Activated CD4-positive, alpha-beta memory T cell treated with anti-CD3 and anti-CD28 coated beads for 36 hours (primary cell): ENCODE measurements around the gene FGA. TPM values are rescaled to one million over a fixed set of nuclear protein-coding genes. Genes with fewer than 3 reads are reported as not detected.

Source experiments
- CTCF ChIA-PET: fragments of 350-600 bp; sonication (Branson Sonifier 250); formaldehyde crosslinking; loops from one replicate; lab custom pipeline; 2021; ENCODE audit warnings: antibody characterized with exemption, inconsistent platforms; lab: Charles Lee
- POLR2A ChIA-PET: fragments of 350-600 bp; sonication (Branson Sonifier 250); formaldehyde crosslinking; loops from one replicate; lab custom pipeline; 2021; ENCODE audit warnings: antibody characterized with exemption; lab: Charles Lee
- DNase-seq: peaks from one replicate; pipeline ENCODE4 v3.0.0-alpha.2; 2020
- H3K27ac Mint-ChIP-seq: one replicate; pipeline ENCODE4 v1.8.0; 2021; ENCODE audit warnings: mixed read lengths
- H3K27me3 Mint-ChIP-seq: one replicate; pipeline ENCODE4 v1.8.0; 2021; ENCODE audit warnings: mixed read lengths
- H3K36me3 Mint-ChIP-seq: one replicate; pipeline ENCODE4 v1.8.0; 2021; ENCODE audit warnings: mixed read lengths
- H3K4me1 Mint-ChIP-seq: one replicate; pipeline ENCODE4 v1.8.0; 2021; ENCODE audit warnings: low read depth, mixed read lengths
- H3K4me3 Mint-ChIP-seq: one replicate; pipeline ENCODE4 v1.8.0; 2021; ENCODE audit warnings: mild to moderate bottlenecking, mixed read lengths
- H3K9me3 Mint-ChIP-seq: one replicate; pipeline ENCODE4 v1.8.0; 2021; ENCODE audit warnings: mixed read lengths
- intact Hi-C: fragments of 100-400 bp; cut with micrococcal nuclease; formaldehyde crosslinking; loops from one replicate; pipeline ENCODE4 v1.15.1; 2023
- total RNA-seq, 2 experiments: library from RNA; stranded (reverse); gene quantifications; one replicate each; pipeline ENCODE4 v1.2.3, GENCODE V29; 2021

Gene FGA
- total RNA-seq, 2 experiments from 2014 or later, result not detected

GRCh38 chr4:154617820-154618317 is 27.3 kb upstream of the FGA start:
- intact Hi-C loops, result loop anchor here (1.0 to 5.0 kb wide), 2 partner anchors 66 to 286 kb away; no protein-coding TSS in a partner anchor
- Mint-ChIP-seq H3K27me3 (no peaks in the 10 kb centered on the region), H3K27ac (no peak overlapping the region), H3K4me3 (no peak overlapping the region), H3K36me3 (no peaks in the 10 kb centered on the region), H3K9me3 (no peaks in the 10 kb centered on the region), H3K4me1 (peaks cover 8% of the 10 kb centered on the region)
- POLR2A ChIA-PET, result no interaction called here
- DNase-seq, result no peak
- CTCF ChIA-PET, result interaction anchor here (0.9 to 10.9 kb wide), 4 partner anchors 9 to 65 kb away, joined by 3 to 222 read pairs (median 52); partner anchors contain the start of genes FGB and PLRG1

GRCh38 chr4:154616731-154617130 is 26.2 kb upstream of the FGA start:
- H3K9me3 Mint-ChIP-seq, result no peaks in the 10 kb centered on the region
- POLR2A ChIA-PET, result no interaction called here
- intact Hi-C loops, result loop anchor here (5.0 kb wide), 1 partner anchor 284 kb away; no protein-coding TSS in a partner anchor
- CTCF ChIA-PET, result interaction anchor here (1.2 to 10.1 kb wide), 2 partner anchors 56 to 64 kb away, joined by 5 to 98 read pairs; partner anchors contain the start of gene FGB
- DNase-seq, result no peak
- no peaks in the 10 kb centered on the region for H3K27me3 Mint-ChIP-seq
- H3K4me3 Mint-ChIP-seq, result no peak overlapping the region
- peaks cover 8% of the 10 kb centered on the region for H3K4me1 Mint-ChIP-seq
- H3K36me3 Mint-ChIP-seq, result no peaks in the 10 kb centered on the region
- no peak overlapping the region for H3K27ac Mint-ChIP-seq

GRCh38 chr4:154616287-154616686 is 25.7 kb upstream of the FGA start:
- no peak overlapping the region for H3K4me3 Mint-ChIP-seq
- H3K4me1 Mint-ChIP-seq, result peaks cover 8% of the 10 kb centered on the region
- no peak for DNase-seq
- no peaks in the 10 kb centered on the region for H3K36me3 Mint-ChIP-seq
- H3K27me3 Mint-ChIP-seq, result no peaks in the 10 kb centered on the region
- no peak overlapping the region for H3K27ac Mint-ChIP-seq
- H3K9me3 Mint-ChIP-seq, result no peaks in the 10 kb centered on the region
- CTCF ChIA-PET, result interaction anchor here (1.2 to 10.1 kb wide), 2 partner anchors 56 to 64 kb away, joined by 5 to 98 read pairs; partner anchors contain the start of gene FGB
- POLR2A ChIA-PET, result no interaction called here
- intact Hi-C loops, result loop anchor here (5.0 kb wide), 1 partner anchor 284 kb away; no protein-coding TSS in a partner anchor

GRCh38 chr4:154615211-154615610 is 24.7 kb upstream of the FGA start:
- H3K4me1 Mint-ChIP-seq, result peaks cover 8% of the 10 kb centered on the region
- H3K9me3 Mint-ChIP-seq, result no peaks in the 10 kb centered on the region
- intact Hi-C loops, result loop anchor here (5.0 kb wide), 1 partner anchor 283 kb away; no protein-coding TSS in a partner anchor
- H3K27ac Mint-ChIP-seq, result no peak overlapping the region
- H3K27me3 Mint-ChIP-seq, result no peaks in the 10 kb centered on the region
- DNase-seq, result no peak
- no peak overlapping the region for H3K4me3 Mint-ChIP-seq
- ChIA-PET CTCF (interaction anchor here (1.5 to 2.0 kb wide), 3 partner anchors 56 to 66 kb away, joined by 5 to 8 read pairs (median 6); partner anchors contain the start of gene PLRG1), POLR2A (no interaction called here)
- no peaks in the 10 kb centered on the region for H3K36me3 Mint-ChIP-seq

GRCh38 chr4:154614306-154614705 is 23.8 kb upstream of the FGA start:
- POLR2A ChIA-PET, result no interaction called here
- no peaks in the 10 kb centered on the region for H3K36me3 Mint-ChIP-seq
- intact Hi-C loops, result no loop called here
- no peak overlapping the region for H3K27ac Mint-ChIP-seq
- no peak for DNase-seq
- CTCF ChIA-PET, result interaction anchor here (0.5 to 2.0 kb wide), 6 partner anchors 9 to 827 kb away, joined by 3 to 8 read pairs (median 5); partner anchors contain the start of gene PLRG1
- H3K9me3 Mint-ChIP-seq, result no peaks in the 10 kb centered on the region
- H3K4me1 Mint-ChIP-seq, result peaks cover 8% of the 10 kb centered on the region
- H3K27me3 Mint-ChIP-seq, result peaks cover 1% of the 10 kb centered on the region
- no peak overlapping the region for H3K4me3 Mint-ChIP-seq

- Mint-ChIP-seq H3K4me3 (no peak within 1 kb of the TSS), H3K27ac (no peak within 1 kb of the TSS), H3K4me1 (peaks cover 8% of the 10 kb centered on the region), H3K27me3 (peaks cover 11% of the 10 kb centered on the region), H3K36me3 (no peaks in the 10 kb centered on the region), H3K9me3 (no peaks in the 10 kb centered on the region)
- CTCF ChIA-PET, result interaction anchor here (1.0 to 1.9 kb wide), 3 partner anchors 9 to 53 kb away, joined by 3 to 8 read pairs (median 5); no protein-coding TSS in a partner anchor
- no peak for DNase-seq
- POLR2A ChIA-PET, result no interaction called here
- intact Hi-C loops, result no loop called here
Observed at GRCh38 chr4:154612472-154613414, 22.2 kb upstream of the FGA start, which contains the start of gene FGG. FGG (minus strand) TSS chr4:154612656; CDS start chr4:154612609, 47 bp downstream.

- Mint-ChIP-seq H3K4me1 (peaks cover 4% of the 10 kb centered on the region), H3K9me3 (no peaks in the 10 kb centered on the region), H3K36me3 (no peaks in the 10 kb centered on the region), H3K27me3 (peaks cover 11% of the 10 kb centered on the region), H3K4me3 (no peak overlapping the region), H3K27ac (no peak overlapping the region)
- DNase-seq, result no peak
- POLR2A ChIA-PET, result no interaction called here
- CTCF ChIA-PET, result interaction anchor here (1.0 kb wide), 1 partner anchor 10 kb away, joined by 3 read pairs; no protein-coding TSS in a partner anchor
- intact Hi-C loops, result no loop called here
Observed at GRCh38 chr4:154611833-154612232, 21.3 kb upstream of the FGA start.

- H3K4me3 Mint-ChIP-seq, result no peak overlapping the region
- intact Hi-C loops, result no loop called here
- no peak overlapping the region for H3K27ac Mint-ChIP-seq
- peaks cover 13% of the 10 kb centered on the region for H3K27me3 Mint-ChIP-seq
- POLR2A ChIA-PET, result no interaction called here
- CTCF ChIA-PET, result interaction anchor here (1.1 to 1.5 kb wide), 2 partner anchors 11 to 60 kb away, joined by 4 to 5 read pairs; partner anchors contain the start of gene PLRG1
- H3K36me3 Mint-ChIP-seq, result no peaks in the 10 kb centered on the region
- no peaks in the 10 kb centered on the region for H3K4me1 Mint-ChIP-seq
- no peak for DNase-seq
- H3K9me3 Mint-ChIP-seq, result no peaks in the 10 kb centered on the region
Observed at GRCh38 chr4:154610582-154610981, 20.0 kb upstream of the FGA start.

GRCh38 chr4:154609532-154609931 is 19.0 kb upstream of the FGA start:
- DNase-seq, result no peak
- Mint-ChIP-seq H3K27me3 (peaks cover 18% of the 10 kb centered on the region), H3K4me1 (no peaks in the 10 kb centered on the region), H3K27ac (no peak overlapping the region), H3K9me3 (no peaks in the 10 kb centered on the region), H3K36me3 (no peaks in the 10 kb centered on the region), H3K4me3 (no peak overlapping the region)
- ChIA-PET POLR2A (no interaction called here), CTCF (interaction anchor here (0.6 to 1.5 kb wide), 2 partner anchors 12 to 146 kb away, joined by 3 to 4 read pairs; no protein-coding TSS in a partner anchor)
- intact Hi-C loops, result no loop called here

GRCh38 chr4:154608361-154609252 is 18.1 kb upstream of the FGA start:
- H3K27me3 Mint-ChIP-seq, result peaks cover 18% of the 10 kb centered on the region
- intact Hi-C loops, result no loop called here
- no peak overlapping the region for H3K27ac Mint-ChIP-seq
- CTCF ChIA-PET, result interaction anchor here (0.6 to 1.5 kb wide), 2 partner anchors 13 to 145 kb away, joined by 3 to 4 read pairs; no protein-coding TSS in a partner anchor
- H3K36me3 Mint-ChIP-seq, result no peaks in the 10 kb centered on the region
- POLR2A ChIA-PET, result no interaction called here
- H3K4me1 Mint-ChIP-seq, result no peaks in the 10 kb centered on the region
- DNase-seq, result no peak
- H3K4me3 Mint-ChIP-seq, result no peak overlapping the region
- no peaks in the 10 kb centered on the region for H3K9me3 Mint-ChIP-seq
